WTC11 (cell line): Measurements from ENCODE around the gene VAV2. TPM values are rescaled to one million over a fixed set of nuclear protein-coding genes. Genes with fewer than 3 reads are reported as not detected.

Source experiments
- ATAC-seq: fragments of 200-7000 bp; cut with Tn5 transposase; 2 replicates; pipeline ENCODE4 v1.10.0; 2021; ENCODE audit warnings: mild to moderate bottlenecking, moderate library complexity
- CTCF ChIA-PET: fragments of 300-600 bp; sonication (Branson Sonifier 250); formaldehyde crosslinking; loops from one replicate; lab custom pipeline; 2021; ENCODE audit warnings: antibody characterized with exemption; lab: Charles Lee
- POLR2A ChIA-PET: fragments of 350-600 bp; sonication (Branson Sonifier 250); formaldehyde crosslinking; loops from one replicate; lab custom pipeline; 2021; ENCODE audit warnings: antibody characterized with exemption; lab: Charles Lee
- DNase-seq: peaks from one replicate; pipeline ENCODE4 v3.0.0; 2021; ENCODE audit warnings: low spot score
- H3K27ac Mint-ChIP-seq: 2 replicates; pipeline ENCODE4 v1.8.0; 2021; ENCODE audit warnings: mixed read lengths
- H3K27me3 Mint-ChIP-seq: 2 replicates; pipeline ENCODE4 v1.8.0; 2021; ENCODE audit warnings: low read depth, mild to moderate bottlenecking, moderate library complexity, mixed read lengths
- H3K36me3 Mint-ChIP-seq: 2 replicates; pipeline ENCODE4 v1.8.0; 2021; ENCODE audit warnings: mixed read lengths
- H3K4me1 Mint-ChIP-seq: 2 replicates; pipeline ENCODE4 v1.8.0; 2022; ENCODE audit warnings: mixed read lengths
- H3K4me3 Mint-ChIP-seq: 2 replicates; pipeline ENCODE4 v1.8.0; 2021; ENCODE audit warnings: mild to moderate bottlenecking, moderate library complexity, mixed read lengths
- H3K9me3 Mint-ChIP-seq: 2 replicates; pipeline ENCODE4 v1.8.0; 2021; ENCODE audit warnings: mixed read lengths
- CREM ChIP-seq: sonication (generic); formaldehyde crosslinking; IDR thresholded peaks from 2 replicates; pipeline ENCODE4 v1.8.1; 2022; ENCODE audit warnings: mild to moderate bottlenecking, missing genetic modification reagents, moderate library complexity
- ELF4 ChIP-seq: sonication (generic); formaldehyde crosslinking; IDR thresholded peaks from 2 replicates; pipeline ENCODE4 v1.8.1; 2022; ENCODE audit warnings: low read depth, mild to moderate bottlenecking, moderate library complexity, missing genetic modification reagents
- FOXK1 ChIP-seq: sonication (generic); formaldehyde crosslinking; IDR thresholded peaks from 2 replicates; pipeline ENCODE4 v1.8.0; 2022; ENCODE audit warnings: mild to moderate bottlenecking, moderate library complexity, missing genetic modification reagents
- GTF2I ChIP-seq: fragments of 250-450 bp; sonication (Bioruptor Pico); conservative IDR thresholded peaks from 2 replicates; pipeline ENCODE4 v1.4.0; 2021; ENCODE audit warnings: mild to moderate bottlenecking
- HMGA2 ChIP-seq: fragments of 250-450 bp; sonication (Bioruptor Pico); IDR thresholded peaks from 2 replicates; pipeline ENCODE4 v1.4.0; 2021; ENCODE audit warnings: mild to moderate bottlenecking, moderate library complexity
- NFE2L1 ChIP-seq: sonication (generic); formaldehyde crosslinking; IDR thresholded peaks from 2 replicates; pipeline ENCODE4 v1.8.1; 2023; ENCODE audit warnings: missing genetic modification reagents
- NR1H2 ChIP-seq: sonication (generic); formaldehyde crosslinking; IDR thresholded peaks from 2 replicates; pipeline ENCODE4 v1.9.0; 2021; ENCODE audit warnings: mild to moderate bottlenecking, moderate library complexity, missing genetic modification reagents
- NR2C2 ChIP-seq: sonication (generic); formaldehyde crosslinking; IDR thresholded peaks from 2 replicates; pipeline ENCODE4 v1.8.0; 2022; ENCODE audit warnings: mild to moderate bottlenecking, missing genetic modification reagents
- RORB ChIP-seq: fragments of 250-450 bp; sonication (Bioruptor Pico); IDR thresholded peaks from 2 replicates; pipeline ENCODE4 v1.9.0; 2021; ENCODE audit warnings: mild to moderate bottlenecking
- SMAD3 ChIP-seq: sonication (generic); formaldehyde crosslinking; IDR thresholded peaks from 2 replicates; pipeline ENCODE4 v1.8.0; 2022; ENCODE audit warnings: missing genetic modification reagents, mild to moderate bottlenecking, borderline replicate concordance
- TCF7 ChIP-seq: sonication (generic); formaldehyde crosslinking; IDR thresholded peaks from 2 replicates; pipeline ENCODE4 v1.8.0; 2022; ENCODE audit warnings: mild to moderate bottlenecking, low read depth, missing genetic modification reagents, moderate library complexity
- ZBTB21 ChIP-seq: sonication (generic); formaldehyde crosslinking; IDR thresholded peaks from 2 replicates; pipeline ENCODE4 v1.8.1; 2023; ENCODE audit warnings: mild to moderate bottlenecking, missing genetic modification reagents, borderline replicate concordance
- ZNF121 ChIP-seq: sonication (generic); formaldehyde crosslinking; IDR thresholded peaks from 2 replicates; pipeline ENCODE4 v1.8.0; 2023; ENCODE audit warnings: missing genetic modification reagents
- ZNF263 ChIP-seq: sonication (generic); formaldehyde crosslinking; IDR thresholded peaks from 2 replicates; pipeline ENCODE4 v1.8.1; 2022; ENCODE audit warnings: low read depth, mild to moderate bottlenecking, moderate library complexity, missing genetic modification reagents
- ZNF317 ChIP-seq: sonication (generic); formaldehyde crosslinking; IDR thresholded peaks from 2 replicates; pipeline ENCODE4 v1.8.1; 2023; ENCODE audit warnings: low read depth, mild to moderate bottlenecking, moderate library complexity, missing genetic modification reagents, borderline replicate concordance
- total RNA-seq: library from RNA; stranded (reverse); gene quantifications from 3 replicates; pipeline ENCODE4 v1.2.3, GENCODE V29; 2021
- TF ChIP-seq, protein P1 (sequence below): fragments of 250-450 bp; sonication (Bioruptor Pico); conservative IDR thresholded peaks from 2 replicates; pipeline ENCODE4 v1.9.0; 2021; ENCODE audit warnings: mild to moderate bottlenecking
- TF ChIP-seq, protein P2 (sequence below): sonication (generic); formaldehyde crosslinking; conservative IDR thresholded peaks from 2 replicates; pipeline ENCODE4 v1.8.1; 2023; ENCODE audit warnings: mild to moderate bottlenecking, low read depth, missing genetic modification reagents, moderate library complexity
- TF ChIP-seq, protein P3 (sequence below): fragments of 250-450 bp; sonication (Bioruptor Pico); IDR thresholded peaks from 2 replicates; pipeline ENCODE4 v1.9.0; 2021; ENCODE audit warnings: mild to moderate bottlenecking
- TF ChIP-seq, protein P4 (sequence below): sonication (generic); formaldehyde crosslinking; IDR thresholded peaks from 2 replicates; pipeline ENCODE4 v1.8.1; 2023; ENCODE audit warnings: mild to moderate bottlenecking, missing genetic modification reagents, moderate library complexity
- TF ChIP-seq, protein P5 (sequence below): sonication (generic); formaldehyde crosslinking; IDR thresholded peaks from 2 replicates; pipeline ENCODE4 v1.8.0; 2022; ENCODE audit warnings: mild to moderate bottlenecking, missing genetic modification reagents
- TF ChIP-seq, protein P6 (sequence below): sonication (generic); formaldehyde crosslinking; IDR thresholded peaks from 2 replicates; pipeline ENCODE4 v1.8.0; 2022; ENCODE audit warnings: mild to moderate bottlenecking, missing genetic modification reagents
- TF ChIP-seq, protein P7 (sequence below): sonication (generic); formaldehyde crosslinking; conservative IDR thresholded peaks from 2 replicates; pipeline ENCODE4 v1.8.1; 2022; ENCODE audit warnings: mild to moderate bottlenecking, missing genetic modification reagents
- TF ChIP-seq, protein P8 (sequence below): sonication (generic); formaldehyde crosslinking; IDR thresholded peaks from 2 replicates; pipeline ENCODE4 v1.8.0; 2023; ENCODE audit warnings: mild to moderate bottlenecking, missing genetic modification reagents

The VAV2 gene
- total RNA-seq, 1 experiment from 2014 or later, result 39.7 TPM

DNA sequence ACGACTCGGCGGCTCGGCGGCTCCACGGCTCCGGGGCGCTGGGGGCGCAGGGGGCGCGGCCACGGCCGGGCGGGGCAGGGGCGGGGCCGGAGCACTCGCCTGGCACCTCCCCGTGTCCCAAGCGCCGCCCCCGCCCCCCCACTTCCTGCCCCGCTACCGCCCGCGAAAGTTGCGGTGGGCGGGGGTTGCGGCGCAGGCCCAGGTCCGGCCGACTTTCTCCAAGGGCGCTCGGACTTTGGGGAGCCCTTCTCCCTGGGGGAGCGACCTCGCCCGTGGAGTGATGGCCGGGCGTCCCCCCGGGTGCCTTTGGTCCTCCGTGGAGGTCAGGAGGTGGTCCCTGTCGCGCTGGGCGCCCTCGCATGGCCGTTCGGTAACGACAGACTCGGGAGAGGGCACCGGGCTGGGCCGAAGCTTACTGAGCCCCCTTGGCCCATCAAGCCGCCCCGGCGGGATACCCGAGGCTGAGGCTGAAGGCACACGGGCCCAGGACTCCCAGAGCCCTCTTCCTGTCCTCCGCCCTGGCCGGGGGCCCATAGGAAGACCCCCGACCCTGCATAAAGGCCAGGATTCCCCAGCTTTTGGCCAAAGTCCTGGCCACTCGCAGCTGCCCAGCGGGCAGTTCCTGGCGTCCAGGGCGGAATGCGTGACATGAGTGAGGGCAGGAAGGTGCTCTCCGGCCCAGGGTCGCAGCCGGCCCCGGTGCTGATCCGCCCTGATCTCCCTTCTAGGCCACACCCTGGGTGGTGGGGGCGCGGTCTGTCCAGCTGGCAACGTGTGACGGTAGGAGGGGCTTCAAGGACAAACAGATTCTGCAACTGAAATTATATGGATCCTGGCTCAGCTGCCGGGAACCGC lies 883 bp upstream of the VAV2 start:
- peak; percentile 49 for ATAC-seq
- no peaks in the 10 kb centered on the region for H3K9me3 Mint-ChIP-seq
- DNase-seq, result peak; percentile 66
- ChIA-PET CTCF (interaction anchor here (0.6 to 3.7 kb wide), 37 partner anchors 12 to 279 kb away, joined by 3 to 80 read pairs (median 4); partner anchors contain the start of genes BRD3OS, RNU6ATAC and SARDH), POLR2A (interaction anchor here (0.6 kb wide), 1 partner anchor 257 kb away, joined by 7 read pairs; no protein-coding TSS in a partner anchor)
- peaks cover 26% of the 10 kb centered on the region for H3K4me1 Mint-ChIP-seq
- H3K4me3 Mint-ChIP-seq, result peak overlapping the region; percentile 64
- H3K27me3 Mint-ChIP-seq, result no peaks in the 10 kb centered on the region
- H3K36me3 Mint-ChIP-seq, result no peaks in the 10 kb centered on the region
- no peak overlapping the region for H3K27ac Mint-ChIP-seq
- TF ChIP-seq HMGA2 (no peak), NFE2L1 (no peak), ZNF263 (CRISPR knock-in tag) (no peak), NR2C2 (CRISPR knock-in tag) (no peak), TCF7 (CRISPR knock-in tag) (no peak), GTF2I (no peak), ZNF317 (CRISPR knock-in tag) (no peak), FOXK1 (CRISPR knock-in tag) (no peak), SMAD3 (no peak; the same call in 1 of the 2 replicates), ZNF121 (CRISPR knock-in tag) (no peak), ELF4 (CRISPR knock-in tag) (no peak), RORB (CRISPR knock-in tag) (no peak), CREM (no peak), ZBTB21 (CRISPR knock-in tag) (no peak), NR1H2 (CRISPR knock-in tag) (no peak)
- TF ChIP-seq, protein P1, sequence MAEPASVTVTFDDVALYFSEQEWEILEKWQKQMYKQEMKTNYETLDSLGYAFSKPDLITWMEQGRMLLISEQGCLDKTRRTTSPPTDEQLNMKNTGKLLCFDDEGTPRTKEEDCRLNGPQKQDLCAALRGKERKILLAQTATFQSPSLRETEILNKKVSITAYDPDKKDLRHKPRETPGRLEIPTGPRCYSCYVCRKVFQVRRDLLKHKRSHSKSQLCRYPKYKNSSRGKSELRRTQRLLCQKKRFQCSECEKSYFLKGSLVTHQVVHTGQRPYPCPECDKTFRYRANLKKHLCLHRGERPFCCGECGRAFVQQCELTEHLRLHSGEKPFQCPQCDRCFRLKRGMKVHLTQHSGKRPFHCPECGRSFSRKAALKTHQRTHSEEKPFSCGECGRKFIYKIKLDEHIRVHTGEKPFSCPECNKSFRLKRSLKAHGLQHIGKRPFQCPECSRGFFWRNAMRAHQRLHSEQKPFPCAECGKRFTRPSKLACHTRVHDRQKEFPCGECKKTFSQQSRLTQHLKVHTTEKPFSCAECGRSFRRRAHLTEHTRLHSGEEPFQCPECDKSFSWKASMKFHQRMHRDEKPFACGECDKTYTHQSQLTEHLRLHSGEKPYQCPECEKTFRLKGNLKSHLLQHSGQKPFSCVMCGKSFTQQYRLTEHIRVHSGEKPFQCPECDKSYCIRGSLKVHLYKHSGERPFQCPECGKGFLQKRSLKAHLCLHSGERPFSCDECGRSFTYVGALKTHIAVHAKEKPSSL (CRISPR knock-in tag), result no peak
- TF ChIP-seq, protein P2, sequence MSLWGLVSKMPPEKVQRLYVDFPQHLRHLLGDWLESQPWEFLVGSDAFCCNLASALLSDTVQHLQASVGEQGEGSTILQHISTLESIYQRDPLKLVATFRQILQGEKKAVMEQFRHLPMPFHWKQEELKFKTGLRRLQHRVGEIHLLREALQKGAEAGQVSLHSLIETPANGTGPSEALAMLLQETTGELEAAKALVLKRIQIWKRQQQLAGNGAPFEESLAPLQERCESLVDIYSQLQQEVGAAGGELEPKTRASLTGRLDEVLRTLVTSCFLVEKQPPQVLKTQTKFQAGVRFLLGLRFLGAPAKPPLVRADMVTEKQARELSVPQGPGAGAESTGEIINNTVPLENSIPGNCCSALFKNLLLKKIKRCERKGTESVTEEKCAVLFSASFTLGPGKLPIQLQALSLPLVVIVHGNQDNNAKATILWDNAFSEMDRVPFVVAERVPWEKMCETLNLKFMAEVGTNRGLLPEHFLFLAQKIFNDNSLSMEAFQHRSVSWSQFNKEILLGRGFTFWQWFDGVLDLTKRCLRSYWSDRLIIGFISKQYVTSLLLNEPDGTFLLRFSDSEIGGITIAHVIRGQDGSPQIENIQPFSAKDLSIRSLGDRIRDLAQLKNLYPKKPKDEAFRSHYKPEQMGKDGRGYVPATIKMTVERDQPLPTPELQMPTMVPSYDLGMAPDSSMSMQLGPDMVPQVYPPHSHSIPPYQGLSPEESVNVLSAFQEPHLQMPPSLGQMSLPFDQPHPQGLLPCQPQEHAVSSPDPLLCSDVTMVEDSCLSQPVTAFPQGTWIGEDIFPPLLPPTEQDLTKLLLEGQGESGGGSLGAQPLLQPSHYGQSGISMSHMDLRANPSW (CRISPR knock-in tag), result no peak
- TF ChIP-seq, protein P3, sequence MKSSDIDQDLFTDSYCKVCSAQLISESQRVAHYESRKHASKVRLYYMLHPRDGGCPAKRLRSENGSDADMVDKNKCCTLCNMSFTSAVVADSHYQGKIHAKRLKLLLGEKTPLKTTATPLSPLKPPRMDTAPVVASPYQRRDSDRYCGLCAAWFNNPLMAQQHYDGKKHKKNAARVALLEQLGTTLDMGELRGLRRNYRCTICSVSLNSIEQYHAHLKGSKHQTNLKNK, result no peak
- TF ChIP-seq, protein P4, sequence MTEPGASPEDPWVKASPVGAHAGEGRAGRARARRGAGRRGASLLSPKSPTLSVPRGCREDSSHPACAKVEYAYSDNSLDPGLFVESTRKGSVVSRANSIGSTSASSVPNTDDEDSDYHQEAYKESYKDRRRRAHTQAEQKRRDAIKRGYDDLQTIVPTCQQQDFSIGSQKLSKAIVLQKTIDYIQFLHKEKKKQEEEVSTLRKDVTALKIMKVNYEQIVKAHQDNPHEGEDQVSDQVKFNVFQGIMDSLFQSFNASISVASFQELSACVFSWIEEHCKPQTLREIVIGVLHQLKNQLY (CRISPR knock-in tag), result no peak
- TF ChIP-seq, protein P5, sequence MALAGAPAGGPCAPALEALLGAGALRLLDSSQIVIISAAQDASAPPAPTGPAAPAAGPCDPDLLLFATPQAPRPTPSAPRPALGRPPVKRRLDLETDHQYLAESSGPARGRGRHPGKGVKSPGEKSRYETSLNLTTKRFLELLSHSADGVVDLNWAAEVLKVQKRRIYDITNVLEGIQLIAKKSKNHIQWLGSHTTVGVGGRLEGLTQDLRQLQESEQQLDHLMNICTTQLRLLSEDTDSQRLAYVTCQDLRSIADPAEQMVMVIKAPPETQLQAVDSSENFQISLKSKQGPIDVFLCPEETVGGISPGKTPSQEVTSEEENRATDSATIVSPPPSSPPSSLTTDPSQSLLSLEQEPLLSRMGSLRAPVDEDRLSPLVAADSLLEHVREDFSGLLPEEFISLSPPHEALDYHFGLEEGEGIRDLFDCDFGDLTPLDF (CRISPR knock-in tag), result no peak
- TF ChIP-seq, protein P6, sequence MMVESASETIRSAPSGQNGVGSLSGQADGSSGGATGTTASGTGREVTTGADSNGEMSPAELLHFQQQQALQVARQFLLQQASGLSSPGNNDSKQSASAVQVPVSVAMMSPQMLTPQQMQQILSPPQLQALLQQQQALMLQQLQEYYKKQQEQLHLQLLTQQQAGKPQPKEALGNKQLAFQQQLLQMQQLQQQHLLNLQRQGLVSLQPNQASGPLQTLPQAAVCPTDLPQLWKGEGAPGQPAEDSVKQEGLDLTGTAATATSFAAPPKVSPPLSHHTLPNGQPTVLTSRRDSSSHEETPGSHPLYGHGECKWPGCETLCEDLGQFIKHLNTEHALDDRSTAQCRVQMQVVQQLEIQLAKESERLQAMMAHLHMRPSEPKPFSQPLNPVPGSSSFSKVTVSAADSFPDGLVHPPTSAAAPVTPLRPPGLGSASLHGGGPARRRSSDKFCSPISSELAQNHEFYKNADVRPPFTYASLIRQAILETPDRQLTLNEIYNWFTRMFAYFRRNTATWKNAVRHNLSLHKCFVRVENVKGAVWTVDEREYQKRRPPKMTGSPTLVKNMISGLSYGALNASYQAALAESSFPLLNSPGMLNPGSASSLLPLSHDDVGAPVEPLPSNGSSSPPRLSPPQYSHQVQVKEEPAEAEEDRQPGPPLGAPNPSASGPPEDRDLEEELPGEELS (CRISPR knock-in tag), result no peak
- TF ChIP-seq, protein P7, sequence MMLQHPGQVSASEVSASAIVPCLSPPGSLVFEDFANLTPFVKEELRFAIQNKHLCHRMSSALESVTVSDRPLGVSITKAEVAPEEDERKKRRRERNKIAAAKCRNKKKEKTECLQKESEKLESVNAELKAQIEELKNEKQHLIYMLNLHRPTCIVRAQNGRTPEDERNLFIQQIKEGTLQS (CRISPR knock-in tag), result no peak
- TF ChIP-seq, protein P8, sequence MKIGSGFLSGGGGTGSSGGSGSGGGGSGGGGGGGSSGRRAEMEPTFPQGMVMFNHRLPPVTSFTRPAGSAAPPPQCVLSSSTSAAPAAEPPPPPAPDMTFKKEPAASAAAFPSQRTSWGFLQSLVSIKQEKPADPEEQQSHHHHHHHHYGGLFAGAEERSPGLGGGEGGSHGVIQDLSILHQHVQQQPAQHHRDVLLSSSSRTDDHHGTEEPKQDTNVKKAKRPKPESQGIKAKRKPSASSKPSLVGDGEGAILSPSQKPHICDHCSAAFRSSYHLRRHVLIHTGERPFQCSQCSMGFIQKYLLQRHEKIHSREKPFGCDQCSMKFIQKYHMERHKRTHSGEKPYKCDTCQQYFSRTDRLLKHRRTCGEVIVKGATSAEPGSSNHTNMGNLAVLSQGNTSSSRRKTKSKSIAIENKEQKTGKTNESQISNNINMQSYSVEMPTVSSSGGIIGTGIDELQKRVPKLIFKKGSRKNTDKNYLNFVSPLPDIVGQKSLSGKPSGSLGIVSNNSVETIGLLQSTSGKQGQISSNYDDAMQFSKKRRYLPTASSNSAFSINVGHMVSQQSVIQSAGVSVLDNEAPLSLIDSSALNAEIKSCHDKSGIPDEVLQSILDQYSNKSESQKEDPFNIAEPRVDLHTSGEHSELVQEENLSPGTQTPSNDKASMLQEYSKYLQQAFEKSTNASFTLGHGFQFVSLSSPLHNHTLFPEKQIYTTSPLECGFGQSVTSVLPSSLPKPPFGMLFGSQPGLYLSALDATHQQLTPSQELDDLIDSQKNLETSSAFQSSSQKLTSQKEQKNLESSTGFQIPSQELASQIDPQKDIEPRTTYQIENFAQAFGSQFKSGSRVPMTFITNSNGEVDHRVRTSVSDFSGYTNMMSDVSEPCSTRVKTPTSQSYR (CRISPR knock-in tag), result no peak
